ENCODE results near the gene ADGRD1.
"Not testable (repeated sequence)": the region's sequence is repeated elsewhere in the genome, so short reads cannot be mapped to it uniquely, and the experiment has no call there.

Gene ADGRD1

DNA sequence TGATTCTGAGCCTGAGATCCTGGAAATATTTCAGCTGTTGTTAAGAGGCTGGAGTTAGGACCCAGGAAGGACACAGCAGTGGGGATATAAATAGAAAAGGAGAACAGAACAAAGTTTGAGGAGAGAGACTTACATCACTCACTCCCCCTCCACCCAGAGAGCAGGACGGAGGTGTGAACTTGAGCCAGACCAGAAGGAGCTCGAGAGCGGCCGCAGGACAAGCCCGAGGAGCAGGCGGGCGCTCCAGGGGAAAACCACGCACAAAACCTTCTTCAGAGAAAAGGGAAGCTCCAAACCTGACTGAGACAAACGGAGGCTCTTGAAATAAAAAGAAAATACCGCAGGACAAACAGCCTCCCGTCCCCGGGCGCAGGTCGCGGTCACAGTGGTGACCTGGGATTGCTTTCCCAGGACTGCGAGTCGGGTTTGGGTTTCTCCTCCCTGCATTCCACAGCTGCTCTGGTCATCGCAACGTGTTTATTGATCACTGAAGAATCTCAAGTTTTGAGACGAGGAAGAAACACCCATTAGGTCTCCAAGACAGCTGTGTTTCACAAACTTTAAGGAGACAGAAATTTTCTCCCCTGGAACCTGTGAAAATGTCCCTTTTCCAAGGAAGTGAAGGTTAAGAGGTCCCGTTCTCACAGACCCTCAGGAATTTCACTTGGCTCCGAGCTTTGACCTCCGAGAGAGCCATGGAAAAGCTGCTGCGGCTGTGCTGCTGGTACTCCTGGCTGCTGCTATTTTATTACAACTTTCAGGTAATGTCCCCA is at the start of gene ADGRD1:
Gene ADGRD1 (plus strand): TSS at position 137 of the 773 bp plus-strand sequence. CDS start 559 bp downstream, at position 696.
- DNase-seq, result no peak

GRCh38 chr12:130904064-130904463 is 49.6 kb upstream of the ADGRD1 start:
- no peak for DNase-seq

DNA sequence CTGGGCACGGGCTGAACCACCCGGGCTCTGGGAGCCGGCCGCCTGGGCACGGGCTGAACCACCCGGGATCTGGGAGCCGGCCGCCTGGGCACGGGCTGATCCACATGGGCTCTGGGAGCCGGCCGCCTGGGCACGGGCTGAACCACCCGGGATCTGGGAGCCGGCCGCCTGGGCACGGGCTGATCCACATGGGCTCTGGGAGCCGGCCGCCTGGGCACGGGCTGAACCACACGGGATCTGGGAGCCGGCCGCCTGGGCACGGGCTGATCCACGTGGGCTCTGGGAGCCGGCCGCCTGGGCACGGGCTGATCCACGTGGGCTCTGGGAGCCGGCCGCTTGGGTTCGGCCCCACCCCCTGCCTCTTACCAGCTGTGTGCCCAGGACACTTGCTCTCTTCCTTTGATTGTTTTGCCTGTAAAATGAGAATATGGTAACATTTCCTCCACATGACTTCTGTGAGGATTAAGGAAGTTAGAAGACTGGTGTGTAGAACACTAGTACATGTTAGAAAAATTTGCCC is 48.7 kb upstream of the ADGRD1 start:
- not testable (repeated sequence) for DNase-seq

GRCh38 chr12:130909111-130909510 is 44.6 kb upstream of the ADGRD1 start:
- no peak for DNase-seq

- DNase-seq, result no peak
Measured at GRCh38 chr12:130911193-130911592, 42.5 kb upstream of the ADGRD1 start.

DNA sequence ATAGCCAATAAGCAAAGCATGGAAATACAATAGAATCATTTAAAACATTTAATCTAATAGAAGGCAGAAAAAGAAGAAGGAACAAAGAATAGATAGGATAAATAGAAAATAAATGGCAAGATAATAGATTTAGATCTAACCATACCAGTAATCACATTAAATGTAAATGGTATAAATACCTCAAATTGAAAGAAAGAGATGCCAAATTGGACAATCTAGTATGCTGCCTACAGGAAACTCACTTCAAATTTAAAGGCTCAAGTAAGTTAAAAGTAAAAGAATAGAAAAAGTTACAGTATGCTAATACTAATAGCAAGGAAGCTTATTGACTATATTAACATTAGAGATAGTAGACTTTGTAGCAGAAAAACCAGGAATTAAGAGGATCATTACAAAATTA is 41.8 kb upstream of the ADGRD1 start:
- no peak for DNase-seq

- peak; percentile 13 for DNase-seq
Measured at GRCh38 chr12:130916241-130916911, 37.3 kb upstream of the ADGRD1 start.

- no peak for DNase-seq
Measured at GRCh38 chr12:130917607-130918006, 36.1 kb upstream of the ADGRD1 start.

DNA sequence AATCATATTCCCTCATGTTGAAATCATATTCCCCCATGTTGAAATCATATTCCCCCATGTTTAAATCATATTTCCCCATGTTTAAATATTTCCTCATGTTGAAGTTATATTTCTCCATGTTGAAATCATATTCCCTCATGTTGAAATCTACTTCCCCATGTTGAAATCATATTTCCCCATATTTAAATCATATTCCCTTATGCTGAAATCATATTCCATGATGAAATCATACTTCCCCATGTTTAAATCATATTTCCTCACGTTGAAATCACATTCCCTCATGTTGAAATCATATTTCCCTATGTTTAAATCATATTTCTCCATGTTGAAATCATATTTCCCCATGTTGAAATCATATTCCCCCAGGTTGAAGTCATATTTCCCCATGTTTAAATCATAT is 34.6 kb upstream of the ADGRD1 start:
- no peak for DNase-seq

DNA sequence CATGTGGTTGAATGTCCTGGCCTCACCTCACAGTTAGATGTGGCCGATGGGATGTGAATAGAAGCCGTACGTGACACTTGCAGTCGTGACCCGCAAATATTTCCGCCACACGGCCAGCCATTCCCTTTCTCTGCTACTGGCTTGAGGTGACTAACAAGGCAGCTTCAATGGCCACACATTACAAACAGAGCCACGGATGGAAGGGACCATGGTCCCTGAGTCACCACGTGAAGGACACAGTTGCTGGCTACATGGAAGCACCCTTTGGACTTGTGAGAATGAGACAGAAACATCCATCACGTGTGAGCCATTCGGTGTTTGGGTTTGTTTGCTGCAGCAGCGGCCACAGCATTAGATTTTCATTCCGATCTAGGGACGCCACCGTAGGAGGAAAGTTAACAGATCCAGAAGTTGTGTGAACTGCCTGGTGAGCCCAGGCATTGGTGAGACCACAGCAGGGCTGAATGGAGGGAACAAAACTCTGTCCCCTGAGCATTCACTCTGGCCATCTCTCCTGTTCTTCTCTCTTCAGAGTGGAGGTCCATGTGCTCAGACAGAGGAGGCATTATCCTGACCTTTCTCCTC is 33.5 kb upstream of the ADGRD1 start:
- no peak for DNase-seq

DNA sequence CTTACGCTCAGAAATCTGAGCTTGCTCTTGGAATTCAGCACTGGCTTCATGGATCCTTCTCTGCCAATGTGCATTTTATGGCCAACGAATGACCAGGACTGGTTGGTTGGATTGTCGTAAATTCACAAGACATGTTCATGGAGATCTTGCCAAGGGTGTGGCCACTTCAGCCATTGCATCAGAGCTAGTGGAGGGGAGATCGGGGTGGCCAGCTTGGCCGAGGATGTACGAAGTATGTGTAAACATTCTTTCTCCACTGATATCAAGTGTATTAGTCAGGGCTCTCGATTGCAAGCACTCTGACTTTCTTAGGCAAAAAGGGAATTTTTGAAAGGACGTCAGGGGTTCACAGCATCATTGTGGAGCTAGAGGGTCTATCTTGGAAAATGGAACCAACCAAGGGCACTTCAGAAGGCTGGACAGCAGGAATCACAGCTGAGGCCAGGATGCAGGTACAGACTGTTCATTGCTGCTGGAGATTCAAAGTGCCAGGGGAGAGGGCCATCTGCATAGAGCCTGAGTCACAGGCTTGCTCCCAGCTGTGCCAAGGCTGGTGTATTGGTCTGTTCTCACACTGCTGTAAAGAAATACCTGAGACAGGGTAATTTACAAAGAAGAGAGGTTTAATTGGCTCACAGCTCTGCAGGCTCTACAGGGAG is 32.9 kb upstream of the ADGRD1 start:
- DNase-seq, result no peak

GRCh38 chr12:130922511-130922953 is 31.2 kb upstream of the ADGRD1 start:
- no peak for DNase-seq

- DNase-seq, result no peak
Measured at GRCh38 chr12:130924966-130925665, 28.6 kb upstream of the ADGRD1 start.

- no peak for DNase-seq
Measured at GRCh38 chr12:130925666-130926015, 28.1 kb upstream of the ADGRD1 start.

GRCh38 chr12:130929363-130929762 is 24.3 kb upstream of the ADGRD1 start:
- DNase-seq, result no peak

- DNase-seq, result no peak
Measured at GRCh38 chr12:130932061-130932930, 21.4 kb upstream of the ADGRD1 start.

DNA sequence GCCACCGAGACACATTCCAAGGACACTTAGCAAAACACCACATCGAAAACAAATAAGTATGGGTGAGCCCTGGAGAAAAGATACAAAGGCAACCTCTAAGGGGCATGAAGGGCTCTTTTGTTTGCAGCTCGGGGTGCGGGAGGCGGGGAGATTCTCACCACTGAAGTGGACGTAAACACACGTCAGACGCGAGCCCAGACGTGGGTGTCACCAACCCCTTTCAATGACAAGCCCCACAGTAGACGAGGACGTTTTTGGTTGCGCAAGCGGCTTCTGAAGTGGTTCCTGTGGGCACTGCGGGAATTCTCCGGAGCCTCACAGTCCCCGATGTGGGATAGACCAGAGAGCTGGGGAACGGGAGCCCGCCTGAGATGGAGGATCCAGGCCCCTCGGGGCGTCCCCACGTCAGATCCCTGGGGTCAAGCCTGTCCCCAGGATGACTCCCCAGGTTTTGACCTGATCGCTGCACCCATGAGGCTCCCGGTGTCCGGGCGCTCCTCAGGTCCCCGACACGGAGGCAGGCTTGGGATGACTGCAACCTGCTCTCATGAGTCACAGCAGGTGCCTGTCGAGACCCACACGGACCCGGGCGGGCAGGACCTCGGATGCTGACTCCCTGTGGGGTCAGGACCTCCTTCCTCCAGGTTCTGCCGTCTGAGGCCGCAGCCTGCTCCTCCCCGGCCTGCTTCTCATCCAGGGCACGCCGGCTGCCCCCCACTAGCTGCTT is 20.3 kb upstream of the ADGRD1 start:
- no peak for DNase-seq

DNA sequence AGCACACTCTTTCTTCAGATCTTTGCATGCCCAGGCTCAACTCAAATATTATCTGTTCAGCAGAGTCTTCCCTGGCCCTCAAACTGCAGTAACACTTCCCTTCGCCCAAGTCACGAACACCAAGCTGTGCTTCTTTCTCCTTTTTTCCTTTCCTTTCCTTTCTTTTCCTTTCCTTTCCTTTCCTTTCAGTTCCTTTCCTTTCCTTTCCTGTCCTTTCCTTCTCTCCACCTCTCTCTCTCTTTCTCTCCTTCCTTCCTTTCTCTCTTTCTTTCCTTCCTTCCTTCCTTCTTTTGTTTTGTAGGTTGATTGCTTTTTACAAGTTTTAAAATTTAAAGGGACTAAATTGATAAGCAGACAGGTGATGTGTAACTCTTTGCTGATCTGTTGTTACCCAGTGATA is 19.0 kb upstream of the ADGRD1 start:
- no peak for DNase-seq

GRCh38 chr12:130936561-130936960 is 17.1 kb upstream of the ADGRD1 start:
- no peak for DNase-seq

GRCh38 chr12:130937063-130937462 is 16.6 kb upstream of the ADGRD1 start:
- no peak for DNase-seq

DNA sequence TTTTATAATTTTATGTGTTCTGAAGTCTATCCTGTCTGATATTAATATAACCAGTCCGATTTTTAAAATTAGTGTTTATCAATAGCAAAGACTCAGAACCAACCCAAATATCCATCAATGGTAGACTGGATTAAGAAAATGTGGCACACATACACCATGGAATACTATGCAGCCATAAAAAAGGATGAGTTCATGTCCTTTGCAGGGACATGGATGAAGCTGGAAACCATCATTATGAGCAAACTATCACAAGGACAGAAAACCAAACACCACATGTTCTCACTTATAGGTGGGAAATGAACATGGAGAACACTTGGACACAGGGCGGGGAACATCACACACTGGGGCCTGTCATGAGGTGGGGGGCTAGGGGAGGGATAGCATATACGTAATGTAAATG is 16.2 kb upstream of the ADGRD1 start:
- not testable (repeated sequence) for DNase-seq
